Measurements from ENCODE around the gene AUTS2.
"Not testable (repeated sequence)": the region's sequence is repeated elsewhere in the genome, so short reads cannot be mapped to it uniquely, and the experiment has no call there.

The AUTS2 gene

DNA sequence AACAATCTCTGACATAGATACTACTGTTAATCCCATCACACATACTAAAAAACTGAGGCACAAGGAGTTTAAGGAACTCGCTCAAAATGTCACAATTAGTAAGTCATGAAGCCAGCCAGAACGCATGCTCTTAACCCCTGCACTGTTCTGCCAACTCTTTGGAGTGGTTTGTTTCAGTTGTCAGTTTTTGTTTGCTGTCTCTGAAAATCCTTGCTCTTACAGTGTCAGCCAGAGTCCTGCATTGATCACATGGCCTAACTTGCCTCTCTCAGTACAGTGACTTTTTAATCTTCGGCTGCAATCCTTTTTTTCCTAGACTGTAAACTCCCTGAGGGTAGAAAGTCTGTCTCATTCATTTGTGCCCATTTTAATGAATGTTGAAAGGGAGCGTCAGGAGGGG lies 753.8 kb downstream of the AUTS2 start:
- no peak for DNase-seq (ENCODE audit: low read depth)

DNA sequence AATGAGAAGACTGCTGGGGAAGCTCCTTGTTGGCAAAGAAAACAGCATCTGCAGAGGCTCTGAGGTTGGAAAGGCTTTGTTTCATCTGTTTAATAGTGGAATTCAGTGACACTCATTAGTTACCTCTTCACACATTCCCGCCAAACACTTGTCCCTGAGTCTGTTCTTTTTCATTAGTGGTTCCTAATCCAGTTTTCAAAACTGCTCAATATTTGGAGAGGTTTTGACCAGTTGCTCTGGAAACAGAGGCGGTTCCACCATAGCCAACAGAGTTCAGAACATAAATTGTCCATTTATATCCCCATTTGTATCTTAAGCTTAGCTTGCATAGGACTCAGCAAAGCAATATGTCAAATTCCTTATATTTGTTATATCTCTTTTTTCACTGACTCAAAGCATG lies 754.6 kb downstream of the AUTS2 start:
- DNase-seq (ENCODE audit: low read depth) = no peak

DNA sequence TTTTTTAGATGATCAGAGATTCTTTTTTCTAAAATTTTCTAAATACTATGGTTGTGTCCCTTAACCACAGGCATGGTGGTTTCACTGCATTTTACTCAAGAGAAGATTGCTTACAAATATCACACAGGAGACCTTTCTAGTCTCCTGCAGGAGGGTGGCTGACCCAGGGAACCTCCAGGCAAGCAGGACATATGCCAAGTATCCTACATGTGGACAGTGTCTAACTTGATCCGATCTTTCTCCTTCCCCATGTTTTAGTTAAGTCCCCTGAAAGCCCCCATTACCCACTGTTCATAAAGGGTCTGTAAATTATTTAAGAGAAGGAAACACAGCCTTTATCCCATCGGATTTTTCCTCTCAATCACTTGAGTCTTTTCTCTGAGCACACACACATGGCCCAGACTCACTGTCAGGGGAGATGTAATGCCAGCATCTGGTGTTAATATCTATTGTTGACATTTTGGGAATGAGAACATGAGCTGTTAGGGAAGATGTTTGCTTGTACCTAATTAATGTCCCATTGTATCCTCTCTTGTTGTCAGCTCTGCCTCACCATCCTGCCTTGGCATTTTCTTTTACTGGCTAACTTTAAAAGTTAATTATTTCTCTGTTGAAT lies 755.2 kb downstream of the AUTS2 start:
- DNase-seq (ENCODE audit: low read depth) = no peak

DNA sequence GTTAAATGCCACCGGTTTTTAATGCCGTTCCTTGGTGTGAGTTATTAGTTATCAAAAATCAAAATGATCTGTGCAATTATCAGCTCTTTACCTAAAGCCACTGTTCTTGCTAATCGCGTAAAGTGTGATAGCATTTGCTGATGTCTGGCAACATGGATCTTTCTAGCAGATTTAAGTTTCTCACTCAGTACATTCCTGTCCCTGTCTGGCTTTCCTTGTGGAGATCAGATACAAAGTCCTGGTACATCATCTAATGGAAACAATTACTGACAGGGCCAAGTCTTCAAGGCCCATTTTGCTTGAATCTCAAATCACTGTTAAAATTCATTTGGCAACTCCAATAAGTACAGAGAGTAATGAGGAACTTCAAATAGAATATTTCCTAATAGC lies 755.7 kb downstream of the AUTS2 start:
- no peak for DNase-seq (ENCODE audit: low read depth)

DNA sequence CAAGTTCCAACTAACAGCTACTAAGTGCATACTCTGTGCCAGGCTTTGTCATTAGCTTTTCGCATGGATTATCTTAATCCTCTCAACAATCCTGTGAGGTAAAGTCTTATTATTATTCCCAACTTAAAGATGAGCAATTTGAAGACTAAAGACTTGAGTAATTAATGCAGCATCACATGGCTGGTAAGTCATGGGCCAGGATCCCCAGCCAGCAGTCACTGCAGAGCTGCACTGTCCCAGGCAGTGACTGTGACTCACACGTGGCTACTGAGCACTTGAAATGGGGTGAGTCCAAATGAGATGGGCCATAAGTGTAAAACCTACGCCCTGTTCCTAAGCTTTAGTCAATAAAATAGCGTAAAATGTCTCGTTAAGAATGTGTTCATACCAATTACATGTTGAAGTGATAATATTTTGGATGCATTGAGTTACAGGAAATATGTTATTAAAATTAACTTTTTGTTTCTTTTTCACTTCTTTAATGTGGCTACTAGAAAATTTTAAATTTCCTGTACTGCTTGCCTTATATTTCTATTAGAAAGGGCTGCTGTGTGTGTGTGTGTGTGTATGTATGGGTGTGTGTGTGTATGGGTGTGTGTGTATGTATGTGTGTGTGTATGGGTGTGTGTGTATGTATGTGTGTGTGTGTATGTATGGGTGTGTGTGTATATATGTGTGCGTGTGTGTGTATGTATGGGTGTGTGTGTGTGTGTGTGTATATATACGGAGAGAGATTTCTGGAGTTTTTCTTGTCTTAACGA lies 756.3 kb downstream of the AUTS2 start:
- DNase-seq (ENCODE audit: low read depth) = no peak

DNA sequence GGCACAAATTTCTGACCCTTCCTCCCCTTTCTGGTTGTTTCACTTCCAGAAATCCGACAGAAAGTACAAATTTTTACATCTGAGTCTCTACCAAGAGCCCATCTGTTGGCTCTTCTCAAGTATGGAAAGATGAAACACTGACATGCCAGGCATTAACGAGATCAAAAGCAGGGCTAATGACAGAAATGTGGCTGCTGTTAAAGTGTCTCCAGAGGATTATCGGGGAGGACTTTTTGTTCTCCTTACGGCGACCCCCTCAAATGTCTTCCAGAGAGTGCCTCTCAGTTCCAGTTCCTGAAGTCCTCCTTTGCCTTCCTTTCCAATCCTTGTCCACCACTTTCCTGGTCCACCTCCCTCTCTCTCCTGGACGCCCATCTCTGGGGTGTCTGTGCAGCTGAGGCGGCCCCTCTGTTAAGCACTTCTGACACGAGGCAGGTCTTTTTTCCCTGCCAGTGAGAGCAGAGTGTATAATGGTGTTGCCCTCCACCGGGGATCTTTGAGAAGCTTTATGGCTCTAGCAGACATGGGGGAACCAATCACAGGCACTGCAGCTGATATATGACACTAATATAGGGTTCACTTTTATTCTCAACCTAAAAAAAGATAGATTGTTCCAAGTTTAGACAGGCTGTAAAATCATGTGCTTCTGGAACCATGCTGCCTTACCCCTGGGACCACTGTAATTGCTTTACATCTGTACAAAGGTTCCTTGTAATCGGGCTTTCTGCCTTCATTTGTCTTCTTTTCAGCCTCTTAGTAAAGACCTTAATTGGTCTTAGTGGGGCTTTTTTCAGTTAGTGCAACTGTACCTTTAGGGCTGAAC lies 757.1 kb downstream of the AUTS2 start:
- no peak for DNase-seq (ENCODE audit: low read depth)

DNA sequence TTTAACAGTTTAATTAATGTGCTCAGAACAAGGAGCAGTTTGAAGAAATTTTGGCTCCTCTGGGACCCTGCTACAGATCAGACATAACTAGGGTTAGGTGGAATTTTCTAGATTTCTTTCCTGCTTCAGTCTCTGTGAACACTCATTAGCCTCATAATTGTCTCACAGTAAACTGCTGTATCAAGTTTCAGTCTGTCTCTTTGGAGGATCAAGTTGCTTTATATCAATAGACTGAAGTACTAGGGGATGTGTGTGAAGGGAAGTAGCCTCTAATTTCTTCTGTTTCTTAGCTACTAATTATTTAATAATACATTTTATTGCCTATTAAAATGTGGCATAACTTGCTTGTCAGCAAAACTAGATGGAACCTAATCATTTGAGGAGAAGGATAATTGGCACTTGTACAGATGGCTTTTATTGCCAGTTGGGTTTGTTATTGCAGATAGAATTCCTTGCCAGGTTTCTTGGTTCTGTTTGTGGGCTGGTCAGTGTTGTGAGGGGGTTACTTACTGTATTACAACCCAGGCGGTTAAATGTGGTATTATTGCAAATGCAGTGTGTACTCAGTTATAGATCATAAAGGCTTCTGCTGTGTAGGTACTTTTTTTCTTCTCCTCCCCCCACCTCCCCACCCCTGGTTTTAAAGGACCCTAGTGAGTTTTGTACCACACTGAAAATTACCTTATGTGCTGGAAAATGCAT lies 758.0 kb downstream of the AUTS2 start:
- DNase-seq (ENCODE audit: low read depth) = no peak

DNA sequence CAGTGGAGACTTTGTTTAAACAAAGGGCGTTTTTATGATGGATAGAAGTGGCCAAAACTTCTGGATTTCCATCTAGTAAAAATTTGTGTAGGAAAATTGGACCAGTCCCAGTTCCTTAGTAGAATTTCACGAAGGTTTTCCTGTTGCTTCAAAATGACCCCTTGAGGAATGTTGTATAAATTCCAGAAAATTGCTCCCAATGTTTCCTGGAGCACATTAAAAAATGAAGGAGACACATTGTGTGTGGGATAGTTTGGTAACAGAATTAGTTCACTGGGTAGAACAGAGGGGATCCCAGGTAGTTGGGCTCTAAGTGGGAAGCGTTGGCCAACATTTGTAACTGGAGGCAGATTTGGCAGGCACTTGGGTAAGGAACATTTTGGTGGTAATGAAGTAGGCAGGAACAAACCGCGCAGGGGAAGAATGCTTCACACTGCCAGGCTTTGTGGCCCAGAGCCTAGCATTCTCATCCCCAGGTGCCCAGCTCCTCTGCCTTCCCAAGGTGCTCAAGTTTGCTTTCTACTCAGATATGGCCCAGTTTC lies 758.6 kb downstream of the AUTS2 start:
- no peak for DNase-seq (ENCODE audit: low read depth)

DNA sequence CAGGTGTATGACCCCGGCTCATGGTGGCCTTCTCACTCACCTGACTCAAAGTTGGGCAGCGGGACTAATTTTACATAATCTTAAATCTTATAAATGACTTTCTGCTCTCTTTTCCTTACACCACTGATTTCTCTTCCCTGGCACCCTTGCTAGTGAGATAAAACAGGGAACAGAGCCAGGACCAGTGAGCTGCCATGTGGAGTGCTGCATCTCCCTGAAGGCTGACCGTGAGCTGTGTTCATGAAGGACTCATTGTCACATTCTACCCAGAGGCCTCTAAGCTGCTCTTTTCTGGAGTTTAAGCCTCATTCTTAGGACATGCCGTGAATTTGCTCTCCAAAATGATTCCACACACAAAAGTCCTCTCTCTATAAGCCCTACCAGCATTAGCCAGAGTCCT lies 762.3 kb downstream of the AUTS2 start:
- DNase-seq (ENCODE audit: low read depth) = no peak

DNA sequence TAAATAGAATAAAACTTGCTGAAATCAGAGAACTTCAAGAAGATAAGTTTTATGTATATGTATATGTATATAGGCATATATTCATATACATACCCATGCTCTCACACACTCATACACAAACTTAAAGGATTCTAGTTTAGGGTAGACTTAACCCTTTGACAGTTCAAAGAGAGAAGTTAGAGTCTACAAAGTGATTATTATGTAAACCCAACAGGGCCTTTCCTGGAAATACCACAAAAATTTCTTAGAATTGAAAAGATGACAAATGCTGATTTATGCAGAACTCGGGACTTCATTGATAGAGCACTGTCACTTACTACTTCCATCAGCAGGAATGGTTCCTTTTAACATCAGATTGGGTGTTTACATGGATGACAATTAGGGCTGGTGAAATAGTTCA lies 763.5 kb downstream of the AUTS2 start:
- DNase-seq (ENCODE audit: low read depth) = no peak

DNA sequence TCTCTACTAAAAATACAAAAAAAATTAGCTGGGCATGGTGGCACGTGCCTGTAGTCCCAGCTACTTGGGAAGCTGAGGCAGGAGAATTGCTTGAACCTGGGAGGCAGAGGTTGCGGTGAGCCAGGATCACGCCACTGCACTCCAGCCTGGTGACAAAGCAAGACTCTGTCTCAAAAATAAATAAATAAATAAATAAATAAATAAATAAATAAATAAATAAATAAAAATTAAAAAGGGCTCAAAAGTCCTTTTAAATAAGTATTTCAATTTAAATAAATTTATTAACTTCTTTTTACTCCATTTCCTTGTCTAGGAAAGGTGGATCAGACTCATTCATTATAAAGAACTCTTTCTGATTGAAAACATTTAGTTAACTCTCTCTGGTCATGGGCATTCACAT lies 766.1 kb downstream of the AUTS2 start:
- not testable (repeated sequence) for DNase-seq (ENCODE audit: low read depth)

DNA sequence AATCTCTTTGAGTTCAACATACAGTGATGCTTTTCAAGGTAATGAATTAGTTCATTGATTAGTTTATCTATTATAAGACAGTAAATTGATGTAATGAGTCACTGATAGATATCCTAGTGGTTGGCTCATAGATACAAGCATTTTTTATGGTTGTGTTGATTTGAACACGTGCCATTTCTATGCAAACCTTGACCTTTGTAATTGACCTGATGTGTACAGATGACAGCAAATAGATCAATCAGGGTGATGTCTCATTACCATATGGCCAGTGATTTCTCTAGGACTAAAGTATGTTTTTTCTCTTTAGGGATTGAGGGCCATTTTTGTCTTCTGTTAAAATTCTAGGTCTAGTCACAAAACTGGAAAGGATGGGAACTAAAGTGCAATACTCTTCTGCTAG lies 773.4 kb downstream of the AUTS2 start:
- no peak for DNase-seq (ENCODE audit: low read depth)

DNA sequence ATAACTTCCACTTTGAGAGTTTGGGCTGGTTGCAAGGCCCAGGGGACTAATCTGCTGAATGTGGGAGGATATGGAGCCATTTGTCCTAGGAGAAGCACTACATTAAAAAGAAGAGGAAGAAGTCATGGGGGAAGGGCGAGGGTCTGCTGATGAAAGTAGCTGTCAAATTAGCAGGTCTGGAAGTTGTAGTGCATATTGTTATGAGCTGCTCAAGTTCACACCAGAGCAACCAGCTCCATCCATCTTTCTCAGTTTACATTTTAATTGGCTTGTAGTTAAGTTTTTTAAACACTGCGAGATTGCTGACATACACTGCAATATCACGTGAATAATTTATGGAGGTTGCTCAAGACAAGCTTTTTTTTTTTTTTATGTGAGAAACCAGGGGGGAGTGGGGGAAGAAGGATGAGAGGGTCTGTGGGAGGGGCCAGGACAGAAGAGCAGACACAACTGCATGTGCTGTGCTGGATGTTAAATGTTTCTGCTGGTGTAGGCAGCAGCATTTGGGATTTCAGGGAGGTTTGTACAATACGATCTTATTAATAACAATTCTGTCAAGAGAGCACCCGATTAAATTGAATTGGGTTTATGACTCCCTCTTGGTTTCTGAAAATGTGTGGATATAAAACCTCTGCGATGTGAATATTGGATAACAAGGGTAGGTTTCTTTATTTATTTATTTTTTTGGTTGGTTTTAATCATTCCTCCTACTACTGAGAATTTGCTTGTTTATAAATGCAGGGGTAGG lies 774.7 kb downstream of the AUTS2 start:
- DNase-seq (ENCODE audit: low read depth) = no peak

DNA sequence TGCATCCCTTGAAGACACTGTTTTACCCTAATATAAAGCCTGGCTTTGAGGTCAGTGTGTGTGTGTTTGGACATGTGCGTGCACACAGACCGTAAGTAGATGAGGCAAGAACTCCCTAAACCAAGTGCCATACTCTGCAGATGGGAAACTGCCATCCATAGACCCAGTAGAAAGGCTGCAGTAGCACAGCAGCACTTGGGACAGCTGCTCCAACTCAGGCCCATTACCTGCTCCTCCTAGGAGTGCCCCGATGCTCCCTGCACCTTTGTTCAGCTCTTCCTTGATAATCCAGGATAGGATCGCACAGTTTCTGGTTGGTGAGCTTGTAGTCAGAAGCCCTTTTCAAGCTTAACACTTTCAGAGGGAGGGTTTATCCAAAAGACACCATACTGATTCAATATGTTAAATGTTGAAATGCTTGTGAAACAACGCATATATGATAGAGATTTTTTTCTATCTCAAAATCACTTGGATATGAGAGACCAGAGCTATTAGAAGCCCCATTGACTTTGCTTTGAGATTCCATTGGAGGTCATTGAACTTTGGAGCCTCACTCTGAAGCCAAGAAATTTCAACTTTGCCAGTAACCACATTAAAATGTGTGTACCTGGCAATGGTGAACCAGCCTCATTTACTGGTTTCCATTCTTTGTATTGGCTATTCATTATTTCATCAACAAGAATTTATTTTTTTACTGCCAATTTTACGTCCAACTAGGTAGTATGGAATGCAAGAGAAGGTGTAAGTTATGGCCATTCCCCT lies 776.7 kb downstream of the AUTS2 start:
- DNase-seq (ENCODE audit: low read depth) = no peak

DNA sequence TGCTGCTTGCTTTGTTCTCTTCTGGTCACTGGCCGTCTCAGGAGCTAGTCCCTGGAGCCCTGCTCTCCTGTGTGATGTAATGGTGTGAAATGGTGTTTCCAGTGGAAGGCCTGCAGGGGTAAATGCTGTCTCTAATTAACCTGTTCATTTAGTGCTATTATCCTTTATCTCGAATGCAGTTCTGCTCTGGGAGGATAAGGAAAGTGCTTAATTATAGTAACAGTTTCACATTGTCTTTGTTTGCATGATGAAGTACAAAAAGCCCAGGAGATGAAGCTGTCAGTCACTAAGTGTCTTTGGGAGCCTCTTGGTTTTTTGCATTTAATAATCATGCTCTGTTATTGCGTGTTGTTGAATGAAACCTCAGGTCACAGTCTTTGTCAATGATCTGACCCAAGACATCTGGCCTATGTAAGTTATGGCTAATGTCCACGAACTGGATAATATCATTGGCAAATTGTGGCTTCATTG lies 778.3 kb downstream of the AUTS2 start:
- no peak for DNase-seq (ENCODE audit: low read depth)

DNA sequence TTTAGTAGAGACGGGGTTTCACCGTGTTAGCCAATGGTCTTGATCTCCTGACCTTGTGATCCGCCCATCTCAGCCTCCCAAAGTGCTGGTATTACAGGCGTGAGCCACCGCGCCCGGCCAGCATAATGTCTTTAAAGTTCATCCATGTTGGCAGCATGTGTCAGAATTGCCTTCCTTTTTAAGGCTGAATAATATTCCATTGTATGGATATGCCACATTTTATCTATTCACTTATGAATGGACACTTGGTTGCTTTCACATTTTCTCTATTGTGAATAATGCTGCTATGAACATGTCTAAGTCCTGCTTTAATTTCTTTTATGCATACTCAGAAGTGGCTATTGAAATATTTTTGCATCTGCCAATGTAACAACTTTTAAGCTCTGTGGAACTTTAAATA lies 779.7 kb downstream of the AUTS2 start:
- no peak for DNase-seq (ENCODE audit: low read depth)

DNA sequence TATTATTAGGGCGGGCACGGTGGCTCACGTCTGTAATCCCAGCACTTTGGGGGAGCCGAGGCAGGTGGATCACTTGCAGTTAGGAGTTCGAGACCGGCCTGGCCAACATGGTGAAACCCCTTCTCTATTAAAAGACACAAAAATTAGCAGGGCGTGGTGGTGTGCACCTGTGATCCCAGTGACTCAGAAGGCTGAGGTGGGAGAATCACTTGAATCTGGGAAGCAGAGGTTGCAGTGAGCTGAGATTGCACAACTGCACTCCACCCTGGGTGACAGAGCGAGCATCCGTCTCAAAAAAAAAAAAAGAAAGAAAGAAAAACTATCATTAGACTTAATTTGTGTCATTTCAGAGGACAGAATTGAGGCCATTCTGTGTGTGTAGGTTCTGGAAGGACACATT lies 780.9 kb downstream of the AUTS2 start:
- no peak for DNase-seq (ENCODE audit: low read depth)

DNA sequence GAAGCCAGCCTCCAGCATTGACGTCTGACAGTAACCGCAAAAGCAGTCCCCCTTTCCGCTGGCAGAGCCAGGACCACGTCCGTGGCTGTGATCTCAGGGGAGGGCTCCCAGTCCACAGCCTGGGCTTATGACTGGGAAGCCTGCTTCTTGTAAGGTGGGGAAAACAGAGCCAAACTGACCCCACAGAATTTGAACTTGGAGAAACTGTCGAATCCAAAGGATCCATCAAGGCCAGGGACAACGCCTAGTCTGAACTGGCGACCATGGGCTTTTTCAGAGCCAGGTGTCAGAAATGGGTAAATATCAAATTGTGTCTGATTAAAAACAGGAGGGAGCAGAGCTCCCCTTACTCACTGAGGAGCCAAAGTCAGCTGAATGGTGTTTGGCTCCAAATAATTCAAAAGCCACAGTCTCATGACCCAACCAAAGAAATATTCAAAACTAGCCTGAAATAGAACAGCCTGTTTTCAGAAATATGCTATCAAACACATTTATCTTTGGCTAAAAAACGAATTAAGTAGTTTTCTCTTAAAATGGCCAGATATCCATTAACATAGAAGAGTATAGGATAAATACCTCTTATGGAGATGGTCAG lies 782.2 kb downstream of the AUTS2 start:
- no peak for DNase-seq (ENCODE audit: low read depth)

DNA sequence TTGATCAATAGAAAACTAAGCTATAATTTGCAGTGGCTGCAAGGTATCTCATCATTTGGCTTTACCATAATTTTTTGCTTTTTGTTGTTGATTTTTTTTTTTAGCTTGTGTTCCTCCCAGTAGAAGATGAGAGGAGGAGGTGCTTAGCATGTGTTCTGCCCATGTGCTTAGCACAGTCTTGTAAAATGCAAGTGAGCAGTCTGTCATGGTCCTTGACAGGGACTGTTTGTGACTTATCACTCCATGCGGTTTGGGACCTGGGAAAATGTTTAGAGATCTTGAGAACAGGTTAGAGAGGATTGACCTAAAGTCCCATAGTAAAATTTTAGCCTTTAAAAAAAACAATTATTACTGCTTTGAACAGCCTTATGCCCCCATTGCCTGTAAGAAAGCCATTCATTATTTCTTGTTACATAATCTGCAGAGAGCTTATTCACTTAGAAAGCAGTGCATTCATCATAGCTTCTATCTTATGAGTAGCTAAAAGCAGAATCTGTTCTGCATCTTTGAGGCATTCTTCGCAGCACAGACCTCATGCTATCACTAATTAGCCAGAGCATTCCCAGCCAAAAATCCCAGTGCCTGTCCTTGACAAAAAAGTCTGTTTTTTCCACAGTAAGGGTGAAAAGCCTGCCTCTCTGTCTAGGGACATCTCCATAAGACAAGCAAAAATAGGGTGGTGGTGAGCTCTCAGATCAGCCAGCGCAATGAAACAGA lies 784.9 kb downstream of the AUTS2 start:
- DNase-seq (ENCODE audit: low read depth) = no peak

DNA sequence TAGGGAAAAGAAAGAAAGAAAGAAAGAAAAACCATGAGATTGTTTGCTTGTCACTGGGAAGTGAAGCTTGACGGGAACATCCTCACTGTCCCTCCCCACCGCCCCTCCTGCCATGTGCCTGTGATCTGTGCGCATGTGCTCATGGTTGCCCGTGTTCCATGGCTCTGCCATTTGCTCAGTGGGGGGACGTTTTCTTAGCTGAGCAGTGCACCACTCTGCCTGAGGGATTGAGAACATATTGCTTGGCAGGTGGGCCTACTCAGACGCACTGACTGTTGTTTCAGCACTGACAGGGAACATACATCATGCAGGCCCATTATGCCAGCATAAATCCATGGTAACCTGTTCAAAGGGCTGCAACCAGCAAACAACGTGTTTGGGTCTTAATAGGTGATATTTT lies 785.7 kb downstream of the AUTS2 start:
- DNase-seq (ENCODE audit: low read depth) = no peak
